ENCODE results near the gene CAMK2G. TPM values are rescaled to one million over a fixed set of nuclear protein-coding genes. Genes with fewer than 3 reads are reported as not detected.

The CAMK2G gene
- total RNA-seq, 3 donors from 2014 or later (not counting 1 experiment from before 2014, with no cell fraction given): 53.6 to 73.8 (median 62.3) TPM

- H3K36me3 ChIP-seq (ENCODE audit: control insufficient read depth, insufficient read depth, low read length): peaks cover 20% of the 10 kb centered on the region
- under 1% methylated on average over 57 of the region's 57 CpGs for WGBS (ENCODE audit: insufficient coverage)
- intact Hi-C loops (cut with micrococcal nuclease): no loop called here
- TF ChIP-seq CTCF (IDR thresholded peaks at IDR 0.05): no peak
- no peaks in the 10 kb centered on the region for H3K9me3 ChIP-seq (ENCODE audit: control insufficient read depth, insufficient read depth, low read length)
- peak within 1 kb of the TSS; percentile 65 for H3K27ac ChIP-seq (ENCODE audit: low read length)
- H3K27ac Mint-ChIP-seq: peak within 1 kb of the TSS; percentile 96
- peak; percentile 60 to 69 (median 64) for ATAC-seq
- H3K4me3 ChIP-seq (ENCODE audit: low read length): peak within 1 kb of the TSS; percentile 52
- no peaks in the 10 kb centered on the region for H3K27me3 Mint-ChIP-seq (ENCODE audit: low read depth in 2 of 2)
- H3K27me3 ChIP-seq (ENCODE audit: control insufficient read depth, insufficient read depth, low read length): no peaks in the 10 kb centered on the region
- H3K36me3 Mint-ChIP-seq: no peaks in the 10 kb centered on the region
- peaks cover 54 to 55% of the 10 kb centered on the region in 2 donors for H3K4me1 Mint-ChIP-seq
- peaks cover 36% of the 10 kb centered on the region for H3K4me1 ChIP-seq (ENCODE audit: control insufficient read depth, insufficient read depth, low read length)
- peak; percentile 87 to 94 for DNase-seq
- H3K9me3 Mint-ChIP-seq: no peaks in the 10 kb centered on the region
- peak within 1 kb of the TSS; percentile 100 for H3K4me3 Mint-ChIP-seq
Measured at GRCh38 chr10:73781879-73782748, 92.2 kb downstream of the CAMK2G start, which contains the start of gene CHCHD1. TSS of gene CHCHD1 (plus strand) at chr10:73782048. CDS start at chr10:73782076, 28 bp downstream.

- Mint-ChIP-seq H3K27me3 (ENCODE audit: low read depth in 2 of 2) (no peaks in the 10 kb centered on the region), H3K36me3 (no peaks in the 10 kb centered on the region), H3K4me3 (peak overlapping the region; percentile 100), H3K4me1 (peaks cover 57% of the 10 kb centered on the region in 2 donors), H3K9me3 (no peaks in the 10 kb centered on the region), H3K27ac (peak overlapping the region; percentile 96)
- H3K36me3 ChIP-seq (ENCODE audit: control insufficient read depth, insufficient read depth, low read length): peaks cover 25% of the 10 kb centered on the region
- DNase-seq (no peak), ATAC-seq (no peak)
- H3K27ac ChIP-seq (ENCODE audit: low read length): peak overlapping the region; percentile 65
- no peak for TF ChIP-seq CTCF (IDR thresholded peaks at IDR 0.05)
- peak overlapping the region; percentile 52 for H3K4me3 ChIP-seq (ENCODE audit: low read length)
- intact Hi-C loops (cut with micrococcal nuclease): no loop called here
- no peaks in the 10 kb centered on the region for H3K27me3 ChIP-seq (ENCODE audit: control insufficient read depth, insufficient read depth, low read length)
- H3K9me3 ChIP-seq (ENCODE audit: control insufficient read depth, insufficient read depth, low read length): no peaks in the 10 kb centered on the region
- H3K4me1 ChIP-seq (ENCODE audit: control insufficient read depth, insufficient read depth, low read length): peaks cover 33% of the 10 kb centered on the region
- 0% methylated on average over 11 of the region's 14 CpGs for WGBS (ENCODE audit: insufficient coverage)
Measured at GRCh38 chr10:73781548-73781878, 92.8 kb downstream of the CAMK2G start.

GRCh38 chr10:73780966-73781365 lies 93.4 kb downstream of the CAMK2G start:
- no peaks in the 10 kb centered on the region for H3K9me3 ChIP-seq (ENCODE audit: control insufficient read depth, insufficient read depth, low read length)
- peaks cover 30% of the 10 kb centered on the region for H3K36me3 ChIP-seq (ENCODE audit: control insufficient read depth, insufficient read depth, low read length)
- Mint-ChIP-seq H3K27me3 (ENCODE audit: low read depth in 2 of 2) (no peaks in the 10 kb centered on the region), H3K27ac (peak overlapping the region; percentile 96), H3K9me3 (no peaks in the 10 kb centered on the region), H3K4me3 (peak overlapping the region; percentile 100), H3K36me3 (no peaks in the 10 kb centered on the region), H3K4me1 (peaks cover 52% of the 10 kb centered on the region in 2 donors)
- H3K27ac ChIP-seq (ENCODE audit: low read length): peak overlapping the region; percentile 65
- DNase-seq: no peak
- 41% methylated on average over 11 of the region's 11 CpGs for WGBS (ENCODE audit: insufficient coverage)
- no peaks in the 10 kb centered on the region for H3K27me3 ChIP-seq (ENCODE audit: control insufficient read depth, insufficient read depth, low read length)
- TF ChIP-seq CTCF (IDR thresholded peaks at IDR 0.05): no peak
- ATAC-seq: no peak
- intact Hi-C loops (cut with micrococcal nuclease): no loop called here
- peak overlapping the region; percentile 52 for H3K4me3 ChIP-seq (ENCODE audit: low read length)
- H3K4me1 ChIP-seq (ENCODE audit: control insufficient read depth, insufficient read depth, low read length): peaks cover 33% of the 10 kb centered on the region
